ENCODE measurements around the gene SRP72. TPM values are rescaled to one million over a fixed set of nuclear protein-coding genes. Genes with fewer than 3 reads are reported as not detected.
A peak's percentile ranks its signal among the peaks of the same experiment; 100 is the strongest.

Gene SRP72
- polyA plus RNA-seq, 1 of the 3 experiments (the other 2 are of a cell fraction), result 47.6 TPM

DNA sequence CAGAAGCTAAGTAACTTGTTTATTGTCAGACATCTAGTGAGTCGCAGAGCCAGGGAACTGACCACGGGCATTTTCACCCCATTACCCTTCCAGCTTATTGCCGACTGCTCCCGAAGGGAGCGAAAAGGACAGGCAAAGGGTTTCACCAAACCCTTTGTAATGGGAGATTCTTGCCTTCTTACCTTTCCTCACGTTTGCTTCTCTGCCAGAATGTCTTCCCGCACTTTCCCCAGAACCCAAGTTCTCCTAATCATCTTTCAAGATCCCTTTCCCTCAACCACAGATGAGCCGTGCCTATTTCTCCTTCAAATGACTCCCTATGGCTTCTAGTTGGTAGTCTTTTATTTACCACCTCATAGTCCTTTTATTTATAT lies 520 bp upstream of the SRP72 start:
- DNase-seq, result peak; percentile 22
- peaks cover 95% of the 10 kb centered on the region for H3K79me2 ChIP-seq (ENCODE audit: insufficient read depth)
- H3K36me3 ChIP-seq (replicated peaks in 1 of 2; ENCODE audit: control insufficient read depth in 1 of 2, insufficient read depth in 2 of 2, low read length in 1 of 2), result peaks cover 22 to 35% of the 10 kb centered on the region in 2 experiments
- no peaks in the 10 kb centered on the region for H3K9me3 ChIP-seq
- ChIA-PET POLR2A (interaction anchor here (1.9 kb wide), 1 partner anchor 10 kb away, joined by 8 read pairs; no protein-coding TSS in a partner anchor), CTCF (interaction anchor here (0.9 to 1.2 kb wide), 2 partner anchors 9 to 16 kb away, joined by 3 to 5 read pairs; no protein-coding TSS in a partner anchor)
- no peaks in the 10 kb centered on the region for H3K9me2 ChIP-seq
- WGBS (ENCODE audit: low lambda C conversion rate), result 1% methylated on average over 8 of the region's 8 CpGs
- peaks cover 2% of the 10 kb centered on the region for H3F3A ChIP-seq (replicated peaks; ENCODE audit: insufficient read depth)
- H4K20me1 ChIP-seq (ENCODE audit: insufficient read depth), result peaks cover 17% of the 10 kb centered on the region
- peak overlapping the region; percentile 86; the same call in 1 of the 2 replicates for H2AFZ ChIP-seq (ENCODE audit: low read depth)
- H3K9ac ChIP-seq, result peak overlapping the region; percentile 94
- H3K4me1 ChIP-seq (ENCODE audit: control insufficient read depth in 1 of 2, insufficient read depth in 2 of 2, low read depth in 1 of 2, low read length in 1 of 2), result peaks cover 0 to 18% of the 10 kb centered on the region in 2 experiments; a peak in 2 of 4 replicates
- peak overlapping the region; percentile 91 to 96 for H3K27ac ChIP-seq (ENCODE audit: low read depth in 2 of 2, low read length in 1 of 2)
- no peak for TF ChIP-seq EP300 (IDR thresholded peaks at IDR 0.05; ENCODE audit: borderline replicate concordance in 1 of 2, low read depth in 1 of 2, low read length in 1 of 2)
- TF ChIP-seq NRF1 (IDR thresholded peaks at IDR 0.05; ENCODE audit: low read depth, low read length), result no peak
- no peak for TF ChIP-seq FOSL2 (IDR thresholded peaks at IDR 0.05; ENCODE audit: borderline replicate concordance, low read depth)
- no peak for TF ChIP-seq GABPA (IDR thresholded peaks at IDR 0.05; ENCODE audit: low read depth)
- TF ChIP-seq, protein P1, sequence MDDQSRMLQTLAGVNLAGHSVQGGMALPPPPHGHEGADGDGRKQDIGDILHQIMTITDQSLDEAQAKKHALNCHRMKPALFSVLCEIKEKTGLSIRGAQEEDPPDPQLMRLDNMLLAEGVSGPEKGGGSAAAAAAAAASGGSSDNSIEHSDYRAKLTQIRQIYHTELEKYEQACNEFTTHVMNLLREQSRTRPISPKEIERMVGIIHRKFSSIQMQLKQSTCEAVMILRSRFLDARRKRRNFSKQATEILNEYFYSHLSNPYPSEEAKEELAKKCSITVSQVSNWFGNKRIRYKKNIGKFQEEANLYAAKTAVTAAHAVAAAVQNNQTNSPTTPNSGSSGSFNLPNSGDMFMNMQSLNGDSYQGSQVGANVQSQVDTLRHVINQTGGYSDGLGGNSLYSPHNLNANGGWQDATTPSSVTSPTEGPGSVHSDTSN (IDR thresholded peaks at IDR 0.05), result no peak
- TF ChIP-seq, protein P2, sequence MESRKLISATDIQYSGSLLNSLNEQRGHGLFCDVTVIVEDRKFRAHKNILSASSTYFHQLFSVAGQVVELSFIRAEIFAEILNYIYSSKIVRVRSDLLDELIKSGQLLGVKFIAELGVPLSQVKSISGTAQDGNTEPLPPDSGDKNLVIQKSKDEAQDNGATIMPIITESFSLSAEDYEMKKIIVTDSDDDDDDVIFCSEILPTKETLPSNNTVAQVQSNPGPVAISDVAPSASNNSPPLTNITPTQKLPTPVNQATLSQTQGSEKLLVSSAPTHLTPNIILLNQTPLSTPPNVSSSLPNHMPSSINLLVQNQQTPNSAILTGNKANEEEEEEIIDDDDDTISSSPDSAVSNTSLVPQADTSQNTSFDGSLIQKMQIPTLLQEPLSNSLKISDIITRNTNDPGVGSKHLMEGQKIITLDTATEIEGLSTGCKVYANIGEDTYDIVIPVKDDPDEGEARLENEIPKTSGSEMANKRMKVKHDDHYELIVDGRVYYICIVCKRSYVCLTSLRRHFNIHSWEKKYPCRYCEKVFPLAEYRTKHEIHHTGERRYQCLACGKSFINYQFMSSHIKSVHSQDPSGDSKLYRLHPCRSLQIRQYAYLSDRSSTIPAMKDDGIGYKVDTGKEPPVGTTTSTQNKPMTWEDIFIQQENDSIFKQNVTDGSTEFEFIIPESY (IDR thresholded peaks at IDR 0.05; ENCODE audit: borderline replicate concordance, low read depth), result no peak
- TF ChIP-seq EZH2phosphoT487 (IDR thresholded peaks at IDR 0.05; ENCODE audit: borderline replicate concordance, low read depth), result no peak
- TF ChIP-seq TAF1 (IDR thresholded peaks at IDR 0.05; ENCODE audit: borderline replicate concordance, low read depth, low read length), result no peak
- peak overlapping the region; percentile 75 to 80 for H3K4me3 ChIP-seq (ENCODE audit: low read depth in 2 of 2, low read length in 1 of 2)
- H3K27me3 ChIP-seq (ENCODE audit: insufficient read depth), result no peaks in the 10 kb centered on the region
- peak overlapping the region; percentile 95 for H3K4me2 ChIP-seq

DNA sequence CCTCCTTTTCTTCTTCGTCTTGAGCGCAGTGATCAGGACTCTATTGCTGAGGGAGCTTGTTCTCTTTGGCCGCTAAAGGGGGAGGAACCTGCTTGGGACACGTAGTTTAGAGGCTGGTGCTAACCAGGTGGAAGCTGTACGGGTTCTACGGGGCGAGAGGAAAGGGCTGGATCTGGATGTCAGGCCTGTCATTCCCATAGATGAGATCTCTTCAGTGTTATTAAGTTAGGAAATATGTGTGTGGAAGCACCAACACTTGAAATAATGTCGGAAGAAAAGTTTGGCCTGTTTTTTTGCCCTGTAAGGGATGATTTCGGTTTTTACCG lies 643 bp downstream of the SRP72 start:
- TF ChIP-seq, protein P3, sequence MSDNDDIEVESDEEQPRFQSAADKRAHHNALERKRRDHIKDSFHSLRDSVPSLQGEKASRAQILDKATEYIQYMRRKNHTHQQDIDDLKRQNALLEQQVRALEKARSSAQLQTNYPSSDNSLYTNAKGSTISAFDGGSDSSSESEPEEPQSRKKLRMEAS (IDR thresholded peaks at IDR 0.05; ENCODE audit: low read depth), result peak; percentile 0; the same call in 1 of the 2 replicates
- no peak for TF ChIP-seq GATA2 (CRISPR knock-in tag; IDR thresholded peaks at IDR 0.05)
- 0 out of 2 replicates have a peak, but pooled peaks have one; percentile 27 for TF ChIP-seq SIN3A (IDR thresholded peaks at IDR 0.05; ENCODE audit: borderline replicate concordance, low read depth, low read length)
- TF ChIP-seq MXI1 (IDR thresholded peaks at IDR 0.05; ENCODE audit: low read depth, low read length), result peak; percentile 68
- no peaks in the 10 kb centered on the region for H3K9me2 ChIP-seq
- peak overlapping the region; percentile 94 for H3K9ac ChIP-seq
- H4K20me1 ChIP-seq (ENCODE audit: insufficient read depth), result peaks cover 17% of the 10 kb centered on the region
- peak; percentile 60 for DNase-seq
- H3K27me3 ChIP-seq (ENCODE audit: insufficient read depth), result no peaks in the 10 kb centered on the region
- no peaks in the 10 kb centered on the region for H3K9me3 ChIP-seq
- ChIA-PET CTCF (interaction anchor here (0.6 to 1.2 kb wide), 3 partner anchors 76 to 983 kb away, joined by 3 to 10 read pairs (median 4); no protein-coding TSS in a partner anchor), POLR2A (interaction anchor here (0.7 to 1.9 kb wide), 2 partner anchors 32 to 63 kb away, joined by 3 to 7 read pairs; partner anchors contain the start of genes PAICS and PPAT)
- H3K4me3 ChIP-seq (ENCODE audit: low read depth in 2 of 2, low read length in 1 of 2), result peak overlapping the region; percentile 75 to 80
- H3F3A ChIP-seq (replicated peaks; ENCODE audit: insufficient read depth), result no peaks in the 10 kb centered on the region
- peaks cover 23 to 36% of the 10 kb centered on the region in 2 experiments for H3K36me3 ChIP-seq (replicated peaks in 1 of 2; ENCODE audit: control insufficient read depth in 1 of 2, insufficient read depth in 2 of 2, low read length in 1 of 2)
- H3K27ac ChIP-seq (ENCODE audit: low read depth in 2 of 2, low read length in 1 of 2), result peak overlapping the region; percentile 91 to 96
- peak overlapping the region; percentile 86 for H2AFZ ChIP-seq (ENCODE audit: low read depth)
- peak overlapping the region; percentile 95 for H3K4me2 ChIP-seq
- H3K4me1 ChIP-seq (ENCODE audit: control insufficient read depth in 1 of 2, insufficient read depth in 2 of 2, low read depth in 1 of 2, low read length in 1 of 2), result peaks cover 0 to 18% of the 10 kb centered on the region in 2 experiments; a peak in 2 of 4 replicates
- WGBS (ENCODE audit: low lambda C conversion rate), result 2% methylated on average over 10 of the region's 10 CpGs
- H3K79me2 ChIP-seq (ENCODE audit: insufficient read depth), result peaks cover 100% of the 10 kb centered on the region
